ENCODE results near the gene ZNF362.

DNA sequence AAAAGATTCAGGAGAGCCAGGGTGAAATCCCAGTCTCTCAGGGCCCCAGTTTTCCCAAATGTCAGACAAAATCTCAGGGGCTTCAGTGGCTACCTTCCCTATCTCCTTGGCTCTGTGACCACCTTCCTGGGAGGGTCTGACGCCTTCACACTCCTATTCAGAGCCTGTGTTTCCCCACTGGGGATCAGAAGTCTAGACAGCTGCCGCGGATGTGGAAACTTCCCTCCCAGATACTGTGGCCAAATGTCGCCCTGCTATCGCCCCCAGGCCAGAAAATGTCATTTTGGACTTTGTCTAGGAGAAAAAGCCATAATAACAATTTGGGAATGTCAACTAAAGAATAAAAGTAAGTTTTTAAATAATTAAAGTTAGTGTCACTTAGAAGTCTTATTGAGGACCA lies 48.7 kb downstream of the ZNF362 start:
- TF ChIP-seq, protein P1, sequence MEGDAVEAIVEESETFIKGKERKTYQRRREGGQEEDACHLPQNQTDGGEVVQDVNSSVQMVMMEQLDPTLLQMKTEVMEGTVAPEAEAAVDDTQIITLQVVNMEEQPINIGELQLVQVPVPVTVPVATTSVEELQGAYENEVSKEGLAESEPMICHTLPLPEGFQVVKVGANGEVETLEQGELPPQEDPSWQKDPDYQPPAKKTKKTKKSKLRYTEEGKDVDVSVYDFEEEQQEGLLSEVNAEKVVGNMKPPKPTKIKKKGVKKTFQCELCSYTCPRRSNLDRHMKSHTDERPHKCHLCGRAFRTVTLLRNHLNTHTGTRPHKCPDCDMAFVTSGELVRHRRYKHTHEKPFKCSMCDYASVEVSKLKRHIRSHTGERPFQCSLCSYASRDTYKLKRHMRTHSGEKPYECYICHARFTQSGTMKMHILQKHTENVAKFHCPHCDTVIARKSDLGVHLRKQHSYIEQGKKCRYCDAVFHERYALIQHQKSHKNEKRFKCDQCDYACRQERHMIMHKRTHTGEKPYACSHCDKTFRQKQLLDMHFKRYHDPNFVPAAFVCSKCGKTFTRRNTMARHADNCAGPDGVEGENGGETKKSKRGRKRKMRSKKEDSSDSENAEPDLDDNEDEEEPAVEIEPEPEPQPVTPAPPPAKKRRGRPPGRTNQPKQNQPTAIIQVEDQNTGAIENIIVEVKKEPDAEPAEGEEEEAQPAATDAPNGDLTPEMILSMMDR (IDR thresholded peaks at IDR 0.05): no peak
- TF ChIP-seq POLR2A (IDR thresholded peaks at IDR 0.05): no peak

Data from adrenal gland (tissue), 5 donors.